Measurements from ENCODE around the gene TTYH2.

DNA sequence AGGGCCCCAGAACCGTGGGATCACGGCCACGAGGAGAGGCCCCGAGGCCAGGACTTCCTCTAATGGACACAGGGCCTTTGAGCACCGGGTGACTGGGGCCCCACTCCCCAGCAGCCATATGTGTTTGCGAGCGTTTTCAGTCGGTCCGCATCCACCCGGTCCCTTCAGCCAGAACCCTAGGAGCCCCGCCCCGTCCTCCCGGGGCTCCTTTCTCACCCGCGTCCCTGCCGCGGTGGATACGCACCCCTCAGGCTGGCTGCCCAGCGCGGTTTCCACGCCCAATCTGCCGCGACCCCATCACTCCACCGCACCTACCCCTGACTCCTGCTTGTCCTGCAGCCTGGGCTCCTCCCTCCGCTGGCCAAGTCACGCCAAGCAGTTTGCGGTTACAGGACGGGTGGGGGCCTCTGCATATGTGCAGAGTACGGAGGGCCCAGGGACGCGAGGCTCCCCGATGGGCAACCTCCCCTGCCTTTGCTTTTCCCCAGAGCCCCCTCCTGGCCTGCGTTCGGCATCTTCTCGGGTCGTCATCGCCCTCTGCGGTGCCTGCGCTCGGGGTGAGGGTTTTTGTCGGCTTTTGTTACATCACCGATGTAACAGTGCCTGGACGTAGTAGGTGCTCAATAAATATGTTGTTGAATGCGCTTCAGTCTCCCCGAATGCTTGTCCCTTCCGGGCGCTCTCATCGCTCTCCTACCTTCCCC lies 1.0 kb upstream of the TTYH2 start:
- no peak for TF ChIP-seq EZH2 (IDR thresholded peaks at IDR 0.05; ENCODE audit: insufficient read depth, poor library complexity, severe bottlenecking)
- no peak for TF ChIP-seq EZH2phosphoT487 (IDR thresholded peaks at IDR 0.05; ENCODE audit: insufficient read depth, low read depth)
